B cell (primary cell): ENCODE data around the gene OPTN. TPM values are rescaled to one million over a fixed set of nuclear protein-coding genes. Genes with fewer than 3 reads are reported as not detected.

Experiments
- ATAC-seq: fragments of 200-7000 bp; cut with Tn5 transposase; one replicate; pipeline ENCODE4 v1.10.0; 2021; ENCODE audit warnings: low read depth, mild to moderate bottlenecking, moderate number of reproducible peaks, moderate library complexity
- CTCF ChIA-PET: fragments of 350-600 bp; sonication (Branson Sonifier 250); formaldehyde crosslinking; loops from one replicate; lab custom pipeline; 2021; ENCODE audit warnings: antibody characterized with exemption, inconsistent platforms; lab: Charles Lee
- POLR2A ChIA-PET: fragments of 350-600 bp; sonication (Branson Sonifier 250); formaldehyde crosslinking; loops from one replicate; lab custom pipeline; 2021; ENCODE audit warnings: antibody characterized with exemption; lab: Charles Lee
- DNase-seq: peaks from one replicate; pipeline ENCODE4 v3.0.0; 2013
- H2AFZ ChIP-seq: 2 replicates; pipeline ENCODE4 v1.6.1; 2012; ENCODE audit warnings: mild to moderate bottlenecking, low read depth, low read length; ENCODE audit not compliant: insufficient read depth, poor library complexity, severe bottlenecking
- H3K27ac ChIP-seq, 2 donors: 1 replicate in 1 of 2; 2 replicates in 1 of 2; pipeline ENCODE4 v1.5.1; 2012 to 2013; ENCODE audit warnings: low read length in 2 of 2, mild to moderate bottlenecking in 2 of 2, moderate library complexity in 1 of 2
- H3K27me3 ChIP-seq, 4 experiments: fragments of 200-600 bp in 1 of 4; sonication (generic) in 1 of 4; replicated peaks in 1 of 4; 1 replicate in 2 of 4; 2 replicates in 2 of 4; pipeline versions ENCODE4 v1.6.1 to v1.7.0; 2013 to 2016; ENCODE audit warnings: low read length in 3 of 4, mild to moderate bottlenecking in 2 of 4, mixed read lengths in 1 of 4, moderate library complexity in 1 of 4; ENCODE audit not compliant: insufficient read depth in 4 of 4, control insufficient read depth in 3 of 4; ENCODE audit errors: control extremely low read depth in 1 of 4
- H3K36me3 ChIP-seq, 2 experiments: replicated peaks in 1 of 2; 1 replicate in 1 of 2; 2 replicates in 1 of 2; pipeline versions ENCODE4 v1.6.1 to v1.7.1; 2013; ENCODE audit warnings: low read length in 1 of 2; ENCODE audit not compliant: insufficient read depth in 2 of 2, control insufficient read depth in 1 of 2; ENCODE audit errors: control extremely low read depth in 1 of 2, extremely low read depth in 1 of 2
- H3K4me1 ChIP-seq, 2 donors: fragments of 200-600 bp in 1 of 2; sonication (generic) in 1 of 2; 1 replicate in 1 of 2; 2 replicates in 1 of 2; pipeline versions ENCODE4 v1.5.1 to v1.6.1; 2013 to 2017; ENCODE audit warnings: low read length in 2 of 2; ENCODE audit not compliant: control insufficient read depth in 2 of 2, insufficient read depth in 2 of 2
- H3K4me2 ChIP-seq: replicated peaks from 2 replicates; pipeline ENCODE3; 2012; ENCODE audit warnings: mild to moderate bottlenecking, low read depth, low read length; ENCODE audit not compliant: poor library complexity, severe bottlenecking
- H3K4me3 ChIP-seq, 5 experiments: fragments of 200-600 bp in 1 of 5; sonication (generic) in 1 of 5; 1 replicate in 3 of 5; 2 replicates in 2 of 5; pipeline versions ENCODE4 v1.5.1 to v1.7.0; 2011 to 2016; ENCODE audit warnings: low read length in 4 of 5, mild to moderate bottlenecking in 4 of 5, low read depth in 2 of 5, control low read depth in 1 of 5, moderate library complexity in 1 of 5; ENCODE audit not compliant: insufficient read depth in 1 of 5; ENCODE audit errors: control extremely low read depth in 1 of 5, extremely low read depth in 1 of 5
- H3K79me2 ChIP-seq: fragments of 200-600 bp; sonication (generic); one replicate; pipeline ENCODE4 v1.6.0; 2016; ENCODE audit warnings: low read length; ENCODE audit not compliant: control insufficient read depth, insufficient read depth
- H3K9ac ChIP-seq: fragments of 200-600 bp; sonication (generic); 2 replicates; pipeline ENCODE4 v1.6.1; 2017; ENCODE audit warnings: mild to moderate bottlenecking, low read length, moderate library complexity
- H3K9me3 ChIP-seq, 3 donors: one replicate each; pipeline versions ENCODE4 v1.6.1 to v1.7.1; 2013; ENCODE audit warnings: low read length in 2 of 3; ENCODE audit not compliant: control insufficient read depth in 2 of 3, insufficient read depth in 1 of 3; ENCODE audit errors: control extremely low read depth in 1 of 3
- H4K20me1 ChIP-seq: 2 replicates; pipeline ENCODE4 v1.6.0; 2012; ENCODE audit warnings: mild to moderate bottlenecking, low read length; ENCODE audit not compliant: insufficient read depth, control insufficient read depth, poor library complexity, severe bottlenecking
- H3K27ac Mint-ChIP-seq: one replicate; pipeline ENCODE4 v1.8.0; 2021; ENCODE audit warnings: mixed read lengths
- H3K27me3 Mint-ChIP-seq: one replicate; pipeline ENCODE4 v1.8.0; 2021; ENCODE audit warnings: mixed read lengths
- H3K4me1 Mint-ChIP-seq: one replicate; pipeline ENCODE4 v1.8.0; 2021; ENCODE audit warnings: mixed read lengths
- H3K4me3 Mint-ChIP-seq: one replicate; pipeline ENCODE4 v1.8.0; 2021; ENCODE audit warnings: mixed read lengths
- H3K9me3 Mint-ChIP-seq: one replicate; pipeline ENCODE4 v1.8.0; 2022; ENCODE audit warnings: mixed read lengths; ENCODE audit not compliant: insufficient read depth
- EZH2 ChIP-seq: IDR thresholded peaks from 2 replicates; pipeline ENCODE4 v1.6.1; 2012; ENCODE audit warnings: borderline replicate concordance, low read depth, mild to moderate bottlenecking, moderate library complexity, low read length; ENCODE audit not compliant: insufficient read depth, poor library complexity, severe bottlenecking
- WGBS: methylation state at CpG from one replicate; pipeline ENCODE4 v1.1.5; 2013; ENCODE audit warnings: missing lambda C conversion rate; ENCODE audit not compliant: insufficient coverage; 5-methylcytosine and 5-hydroxymethylcytosine counted together
- intact Hi-C: fragments of 100-400 bp; cut with micrococcal nuclease; formaldehyde crosslinking; loops from one replicate; pipeline ENCODE4 v1.10.0; 2022
- polyA plus RNA-seq: library from polyadenylated mRNA; depleted of rRNA; stranded (reverse); fragments of >200 nt; gene quantifications from 2 replicates; pipeline ENCODE4 v1.2.3, GENCODE V29; 2012
- total RNA-seq, 2 donors: library from RNA; stranded (reverse); fragments of 120-200 nt in 1 of 2; gene quantifications; 1 replicate in 1 of 2; 2 replicates in 1 of 2; pipeline versions ENCODE4 v1.2.3 to v1.2.4, GENCODE V29; 2013 to 2022
- TF ChIP-seq, protein P1 (sequence below): fragments of 200-600 bp; IDR thresholded peaks from one replicate; pipeline ENCODE4 v1.8.0; 2022; ENCODE audit warnings: antibody characterized with exemption, mild to moderate bottlenecking

The OPTN gene
- total and polyA plus RNA-seq, 2 donors (not counting 1 experiment from before 2014, with no cell fraction given) = 5.2 to 42.8 TPM

DNA sequence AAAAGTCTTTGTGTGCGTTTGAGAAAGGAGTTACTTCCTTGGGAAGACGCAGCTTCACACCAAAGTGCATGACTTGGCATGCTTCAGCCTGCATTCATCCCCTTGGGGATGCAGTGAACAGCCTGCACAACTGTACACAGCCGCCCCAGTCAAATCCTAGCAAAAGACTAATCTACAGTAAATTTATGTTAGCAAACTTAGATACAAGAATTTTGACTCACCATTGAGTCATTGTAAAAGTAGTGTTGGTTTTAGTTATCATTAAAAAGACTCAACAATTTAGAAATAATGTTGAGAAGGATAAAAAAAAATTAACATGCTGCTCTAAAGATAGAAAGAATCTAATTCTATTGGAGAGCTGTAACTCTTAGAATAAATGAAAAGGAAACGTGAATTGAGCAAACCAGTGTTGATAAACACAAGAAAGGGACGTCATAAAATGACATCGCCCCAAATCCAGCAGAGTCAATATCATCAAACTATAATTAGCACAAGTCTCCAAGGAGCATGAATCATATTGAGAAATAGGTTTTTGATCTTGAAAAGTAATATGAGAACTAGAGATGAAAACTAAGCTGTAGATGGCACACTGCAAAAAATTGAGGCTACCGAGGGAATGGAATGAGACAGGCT is 11.9 kb upstream of the OPTN start:
- WGBS = 63% methylated on average over 3 of the region's 7 CpGs
- Histone ChIP-seq H3K4me2 (no peak overlapping the region), H3K4me3 (no peak overlapping the region), H3K9me3 (peaks cover under 1 to 22% (median 19%) of the 10 kb centered on the region in 3 donors), H3K36me3 (no peaks in the 10 kb centered on the region), H3K27ac (no peak overlapping the region), H3K9ac (no peak overlapping the region), H4K20me1 (no peaks in the 10 kb centered on the region), H3K4me1 (no peaks in the 10 kb centered on the region), H3K79me2 (no peaks in the 10 kb centered on the region), H2AFZ (no peak overlapping the region), H3K27me3 (peaks cover 0 to 2% (median 0%) of the 10 kb centered on the region in 4 experiments)
- H3K27ac Mint-ChIP-seq = no peak overlapping the region
- H3K27me3 Mint-ChIP-seq = peaks cover 24% of the 10 kb centered on the region
- intact Hi-C loops = no loop called here
- ChIA-PET CTCF (interaction anchor here (1.8 kb wide), 1 partner anchor 11 kb away, joined by 5 read pairs; the partner anchor contains the start of gene OPTN), POLR2A (interaction anchor here (0.6 kb wide), 1 partner anchor 500 kb away, joined by 3 read pairs; no protein-coding TSS in a partner anchor)
- TF ChIP-seq, protein P1, sequence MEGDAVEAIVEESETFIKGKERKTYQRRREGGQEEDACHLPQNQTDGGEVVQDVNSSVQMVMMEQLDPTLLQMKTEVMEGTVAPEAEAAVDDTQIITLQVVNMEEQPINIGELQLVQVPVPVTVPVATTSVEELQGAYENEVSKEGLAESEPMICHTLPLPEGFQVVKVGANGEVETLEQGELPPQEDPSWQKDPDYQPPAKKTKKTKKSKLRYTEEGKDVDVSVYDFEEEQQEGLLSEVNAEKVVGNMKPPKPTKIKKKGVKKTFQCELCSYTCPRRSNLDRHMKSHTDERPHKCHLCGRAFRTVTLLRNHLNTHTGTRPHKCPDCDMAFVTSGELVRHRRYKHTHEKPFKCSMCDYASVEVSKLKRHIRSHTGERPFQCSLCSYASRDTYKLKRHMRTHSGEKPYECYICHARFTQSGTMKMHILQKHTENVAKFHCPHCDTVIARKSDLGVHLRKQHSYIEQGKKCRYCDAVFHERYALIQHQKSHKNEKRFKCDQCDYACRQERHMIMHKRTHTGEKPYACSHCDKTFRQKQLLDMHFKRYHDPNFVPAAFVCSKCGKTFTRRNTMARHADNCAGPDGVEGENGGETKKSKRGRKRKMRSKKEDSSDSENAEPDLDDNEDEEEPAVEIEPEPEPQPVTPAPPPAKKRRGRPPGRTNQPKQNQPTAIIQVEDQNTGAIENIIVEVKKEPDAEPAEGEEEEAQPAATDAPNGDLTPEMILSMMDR = no peak
- no peak for TF ChIP-seq EZH2
- no peak overlapping the region for H3K4me3 Mint-ChIP-seq
- H3K4me1 Mint-ChIP-seq = no peaks in the 10 kb centered on the region
- DNase-seq (no peak), ATAC-seq (no peak)
- peaks cover 6% of the 10 kb centered on the region for H3K9me3 Mint-ChIP-seq

DNA sequence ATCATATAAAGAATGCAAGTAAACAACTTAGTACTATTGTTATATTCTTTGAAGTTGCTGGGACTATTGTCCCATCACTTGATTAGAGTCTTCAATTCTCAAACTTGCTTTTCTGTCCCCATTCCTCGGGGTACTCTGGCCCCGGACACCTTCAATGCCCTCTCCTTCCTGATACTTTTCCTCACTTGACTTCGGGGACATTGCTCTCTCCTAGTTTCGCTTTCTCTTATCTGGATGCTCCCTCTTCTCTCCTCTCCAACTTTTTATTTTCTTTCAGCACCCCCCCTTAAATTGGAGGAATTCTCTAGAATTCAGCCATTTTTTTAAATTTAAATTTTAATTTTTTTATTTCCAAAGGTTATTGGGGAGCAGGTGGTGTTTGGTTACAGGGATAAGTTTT is 10.6 kb upstream of the OPTN start:
- H3K9ac ChIP-seq = no peak overlapping the region
- no peaks in the 10 kb centered on the region for H3K4me1 ChIP-seq
- intact Hi-C loops = no loop called here
- POLR2A ChIA-PET = no interaction called here
- H3K9me3 Mint-ChIP-seq = peaks cover 4% of the 10 kb centered on the region
- H3K27ac Mint-ChIP-seq = no peak overlapping the region
- H3K27me3 ChIP-seq = peaks cover 0 to 2% (median 0%) of the 10 kb centered on the region in 4 experiments
- peaks cover 1 to 13% (median 8%) of the 10 kb centered on the region in 3 donors for H3K9me3 ChIP-seq
- H3K4me1 Mint-ChIP-seq = no peaks in the 10 kb centered on the region
- TF ChIP-seq, protein P1 = no peak
- no peak for TF ChIP-seq EZH2
- no peaks in the 10 kb centered on the region for H4K20me1 ChIP-seq
- 89% methylated on average over 3 of the region's 4 CpGs for WGBS
- H3K27me3 Mint-ChIP-seq = peaks cover 24% of the 10 kb centered on the region
- H3K79me2 ChIP-seq = no peaks in the 10 kb centered on the region
- no peak for ATAC-seq
- no peak overlapping the region for H3K4me2 ChIP-seq
- CTCF ChIA-PET = no interaction called here
- no peak overlapping the region for H3K4me3 ChIP-seq
- H3K4me3 Mint-ChIP-seq = no peak overlapping the region
- H3K36me3 ChIP-seq = no peaks in the 10 kb centered on the region
- DNase-seq = no peak
- H2AFZ ChIP-seq = no peak overlapping the region
- no peak overlapping the region for H3K27ac ChIP-seq
